DOHH2 (cell line): ENCODE measurements around the gene CEP350.

Experiments used
- EZH2phosphoT487 ChIP-seq: fragments of 200-600 bp; sonication (generic); IDR thresholded peaks from 2 replicates; pipeline ENCODE4 v1.6.1; 2017; ENCODE audit warnings: borderline replicate concordance, mild to moderate bottlenecking, antibody characterized with exemption, low read length, moderate library complexity, mixed read lengths
- TF ChIP-seq, protein P1 (sequence below): fragments of 200-600 bp; sonication (generic); IDR thresholded peaks from one replicate; pipeline ENCODE4 v1.5.1; 2014; ENCODE audit warnings: antibody characterized with exemption, mild to moderate bottlenecking, low read depth, low read length; ENCODE audit not compliant: poor library complexity, severe bottlenecking

GRCh38 chr1:180000575-180000974 is 46.0 kb downstream of the CEP350 start:
- TF ChIP-seq, protein P1, sequence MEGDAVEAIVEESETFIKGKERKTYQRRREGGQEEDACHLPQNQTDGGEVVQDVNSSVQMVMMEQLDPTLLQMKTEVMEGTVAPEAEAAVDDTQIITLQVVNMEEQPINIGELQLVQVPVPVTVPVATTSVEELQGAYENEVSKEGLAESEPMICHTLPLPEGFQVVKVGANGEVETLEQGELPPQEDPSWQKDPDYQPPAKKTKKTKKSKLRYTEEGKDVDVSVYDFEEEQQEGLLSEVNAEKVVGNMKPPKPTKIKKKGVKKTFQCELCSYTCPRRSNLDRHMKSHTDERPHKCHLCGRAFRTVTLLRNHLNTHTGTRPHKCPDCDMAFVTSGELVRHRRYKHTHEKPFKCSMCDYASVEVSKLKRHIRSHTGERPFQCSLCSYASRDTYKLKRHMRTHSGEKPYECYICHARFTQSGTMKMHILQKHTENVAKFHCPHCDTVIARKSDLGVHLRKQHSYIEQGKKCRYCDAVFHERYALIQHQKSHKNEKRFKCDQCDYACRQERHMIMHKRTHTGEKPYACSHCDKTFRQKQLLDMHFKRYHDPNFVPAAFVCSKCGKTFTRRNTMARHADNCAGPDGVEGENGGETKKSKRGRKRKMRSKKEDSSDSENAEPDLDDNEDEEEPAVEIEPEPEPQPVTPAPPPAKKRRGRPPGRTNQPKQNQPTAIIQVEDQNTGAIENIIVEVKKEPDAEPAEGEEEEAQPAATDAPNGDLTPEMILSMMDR, result no peak
- no peak for TF ChIP-seq EZH2phosphoT487
